Measurements from ENCODE around the gene NTS. TPM values are rescaled to one million over a fixed set of nuclear protein-coding genes. Genes with fewer than 3 reads are reported as not detected.

Gene NTS, protein sequence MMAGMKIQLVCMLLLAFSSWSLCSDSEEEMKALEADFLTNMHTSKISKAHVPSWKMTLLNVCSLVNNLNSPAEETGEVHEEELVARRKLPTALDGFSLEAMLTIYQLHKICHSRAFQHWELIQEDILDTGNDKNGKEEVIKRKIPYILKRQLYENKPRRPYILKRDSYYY
- 1.1 TPM for total RNA-seq
- 1 to 10 TPM in 7 of 8 donors, under 1 TPM in 1; 0.96 to 7.0 (median 2.7) TPM for polyA plus RNA-seq (ENCODE audit: insufficient read depth in 1 of 8, insufficient read length in 8 of 8, low replicate concordance in 1 of 8)
- long read RNA-seq, donor 1, result 0 reads
- long read RNA-seq, donor 2, partial matches to known transcripts, result 0 of 1 reads
- long read RNA-seq, donor 2, other reads (novel, unspliced or antisense), result 0 of 1 reads
- long read RNA-seq, donor 3, result 0 reads
- long read RNA-seq, donor 4, result 0 reads
- long read RNA-seq, donor 5, transcript NTS-201 (4 exons, 1,237 nt), result major isoform, 10 of 11 reads
- long read RNA-seq, donor 5, partial matches to known transcripts, result 0 of 11 reads
- long read RNA-seq, donor 5, other reads (novel, unspliced or antisense), result 0 of 11 reads
- long read RNA-seq, donor 6, result 0 reads
- long read RNA-seq, donor 7, transcript NTS-201 (4 exons, 1,237 nt), result major isoform, 6 of 6 reads
- long read RNA-seq, donor 7, partial matches to known transcripts, result 0 of 6 reads
- long read RNA-seq, donor 7, other reads (novel, unspliced or antisense), result 0 of 6 reads
- long read RNA-seq, donor 8, result 0 reads
- long read RNA-seq, donor 9, partial matches to known transcripts, result 0 of 1 reads
- long read RNA-seq, donor 9, other reads (novel, unspliced or antisense), result 0 of 1 reads
- long read RNA-seq, donor 10, partial matches to known transcripts, result 0 of 1 reads
- long read RNA-seq, donor 10, other reads (novel, unspliced or antisense), result 0 of 1 reads
- long read RNA-seq, donor 11, partial matches to known transcripts, result 0 of 1 reads
- long read RNA-seq, donor 11, other reads (novel, unspliced or antisense), result 0 of 1 reads

DNA sequence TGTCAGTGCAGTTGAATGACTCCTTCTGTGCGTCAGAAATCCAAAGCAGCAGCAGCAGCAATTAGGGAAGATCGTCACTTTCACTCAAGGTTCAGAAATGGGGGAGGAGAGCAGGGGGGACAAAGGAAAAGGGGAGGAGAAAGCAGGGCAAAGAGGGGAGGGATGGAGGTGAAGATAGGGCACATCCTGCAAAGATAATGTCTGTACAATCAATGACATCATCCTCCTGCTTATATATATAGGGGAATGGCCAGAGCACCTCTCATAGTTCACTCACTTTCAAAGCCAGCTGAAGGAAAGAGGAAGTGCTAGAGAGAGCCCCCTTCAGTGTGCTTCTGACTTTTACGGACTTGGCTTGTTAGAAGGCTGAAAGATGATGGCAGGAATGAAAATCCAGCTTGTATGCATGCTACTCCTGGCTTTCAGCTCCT lies at the start of gene NTS:
TSS of gene NTS (plus strand) at position 265 of the 431 bp plus-strand sequence. CDS start at position 374, 109 bp downstream.
- Histone ChIP-seq H3K27me3 (ENCODE audit: control insufficient read depth, insufficient read depth, low read length) (no peaks in the 10 kb centered on the region), H3K9me3 (replicated peaks; ENCODE audit: control insufficient read depth, low read depth, low read length) (no peaks in the 10 kb centered on the region), H3K4me3 (ENCODE audit: low read length) (no peak within 1 kb of the TSS), H3K4me1 (ENCODE audit: control insufficient read depth, insufficient read depth, low read length) (no peaks in the 10 kb centered on the region), H3K27ac (ENCODE audit: low read length) (no peak within 1 kb of the TSS), H3K36me3 (ENCODE audit: control insufficient read depth, insufficient read depth, low read length) (no peaks in the 10 kb centered on the region)
- 10% methylated on average over 3 of the region's 3 CpGs for WGBS (ENCODE audit: insufficient coverage)
- DNase-seq, result peak; percentile 4

DNA sequence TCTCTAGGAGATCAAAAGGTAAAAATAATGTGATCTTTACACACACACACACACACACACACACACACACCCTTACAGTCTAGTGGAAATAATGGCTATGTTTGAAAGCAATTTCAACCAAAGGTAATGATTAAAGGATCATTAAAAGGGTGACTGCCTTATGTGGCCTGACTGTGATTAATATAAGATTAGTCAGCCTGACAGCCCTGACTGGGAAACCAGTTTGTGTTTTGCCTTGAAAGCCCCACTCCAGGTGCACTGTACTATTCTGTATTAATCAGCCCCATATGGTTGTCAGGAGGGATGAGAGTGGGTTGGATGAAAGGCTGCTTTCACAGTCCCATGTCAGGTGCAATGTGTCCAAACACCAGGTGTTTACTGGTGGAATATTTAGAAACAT lies 48.3 kb upstream of the NTS start:
- DNase-seq, result no peak
- Histone ChIP-seq H3K36me3 (ENCODE audit: control insufficient read depth, insufficient read depth, low read length) (no peaks in the 10 kb centered on the region), H3K27me3 (ENCODE audit: control insufficient read depth, insufficient read depth, low read length) (no peaks in the 10 kb centered on the region), H3K27ac (ENCODE audit: low read length) (no peak overlapping the region), H3K9me3 (replicated peaks; ENCODE audit: control insufficient read depth, low read depth, low read length) (no peaks in the 10 kb centered on the region), H3K4me3 (ENCODE audit: low read length) (no peak overlapping the region), H3K4me1 (ENCODE audit: control insufficient read depth, insufficient read depth, low read length) (no peaks in the 10 kb centered on the region)

DNA sequence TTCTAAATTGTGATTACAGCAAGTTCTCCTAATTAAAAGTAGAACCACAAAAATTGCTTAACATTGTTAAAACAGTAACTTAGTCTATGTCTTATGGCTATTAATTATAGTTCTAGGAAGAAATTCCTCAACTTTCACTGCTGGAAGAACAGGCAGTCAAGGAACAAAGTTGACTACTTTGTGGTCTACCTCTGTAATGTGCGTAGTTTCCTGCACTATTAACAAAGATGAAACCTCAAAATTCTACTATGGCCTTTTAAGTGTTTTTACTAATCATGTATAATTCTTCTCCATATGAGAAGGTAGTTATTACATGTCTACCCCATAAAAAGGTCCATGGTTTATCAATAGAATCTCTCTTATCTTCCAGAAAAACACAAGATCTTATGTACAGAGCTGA lies 45.5 kb upstream of the NTS start:
- WGBS (ENCODE audit: insufficient coverage), result no CpG with 5 or more reads among the region's 1 CpG
- Histone ChIP-seq H3K27me3 (ENCODE audit: control insufficient read depth, insufficient read depth, low read length) (no peaks in the 10 kb centered on the region), H3K4me1 (ENCODE audit: control insufficient read depth, insufficient read depth, low read length) (no peaks in the 10 kb centered on the region), H3K4me3 (ENCODE audit: low read length) (no peak overlapping the region), H3K36me3 (ENCODE audit: control insufficient read depth, insufficient read depth, low read length) (no peaks in the 10 kb centered on the region), H3K9me3 (replicated peaks; ENCODE audit: control insufficient read depth, low read depth, low read length) (no peaks in the 10 kb centered on the region), H3K27ac (ENCODE audit: low read length) (no peak overlapping the region)
- no peak for DNase-seq

DNA sequence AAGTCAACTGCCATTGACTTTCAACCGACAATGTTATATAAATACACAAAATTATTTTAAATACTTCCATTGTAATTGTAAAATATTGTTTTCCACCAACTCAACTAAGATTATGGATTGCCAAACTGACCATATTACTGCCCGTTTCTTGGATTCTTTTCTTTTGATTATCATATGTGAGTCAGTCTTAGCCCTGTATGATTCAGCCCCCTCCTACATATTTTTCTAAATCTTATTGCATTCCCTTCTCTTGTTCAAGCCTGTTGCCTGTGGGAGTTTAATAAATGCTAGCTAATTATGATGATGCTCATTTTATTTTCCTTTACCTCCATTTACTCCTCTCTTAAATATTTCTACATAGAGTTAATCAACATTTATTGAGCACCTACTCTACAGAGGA lies 44.7 kb upstream of the NTS start:
- no peaks in the 10 kb centered on the region for H3K4me1 ChIP-seq (ENCODE audit: control insufficient read depth, insufficient read depth, low read length)

DNA sequence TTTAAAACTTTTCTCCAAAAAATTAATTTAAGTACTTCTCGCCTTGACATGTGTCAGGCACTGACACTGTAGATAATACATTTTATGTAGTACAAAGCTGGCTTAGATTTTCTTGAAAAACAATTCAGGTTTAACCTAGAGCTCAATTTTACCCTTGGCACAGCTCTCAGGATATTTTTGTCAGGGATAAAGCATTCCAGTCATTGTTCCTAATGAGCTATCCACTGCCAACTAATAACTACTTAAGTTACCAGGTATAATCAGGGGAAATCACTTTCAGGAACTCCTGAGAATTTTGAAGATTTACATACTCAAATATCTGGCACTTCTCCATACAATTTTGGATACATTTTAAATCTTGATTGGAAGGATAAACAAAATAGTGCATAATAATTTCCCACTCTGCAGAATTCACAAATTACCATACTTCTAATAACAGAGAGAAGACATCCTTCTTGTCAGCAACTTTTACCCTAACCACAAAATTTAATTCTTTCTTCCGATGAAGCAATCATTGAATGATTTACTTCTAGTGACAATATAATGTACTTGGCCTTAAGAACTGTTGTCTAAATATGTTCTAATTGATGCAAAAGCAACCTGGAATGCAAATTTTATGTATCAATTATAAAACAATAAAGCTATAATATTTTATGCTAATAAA lies 42.6 kb upstream of the NTS start:
- WGBS (ENCODE audit: insufficient coverage), result no CpG with 5 or more reads among the region's 2 CpGs
- Histone ChIP-seq H3K36me3 (ENCODE audit: control insufficient read depth, insufficient read depth, low read length) (no peaks in the 10 kb centered on the region), H3K27ac (ENCODE audit: low read length) (no peak overlapping the region), H3K27me3 (ENCODE audit: control insufficient read depth, insufficient read depth, low read length) (no peaks in the 10 kb centered on the region), H3K9me3 (replicated peaks; ENCODE audit: control insufficient read depth, low read depth, low read length) (no peaks in the 10 kb centered on the region), H3K4me3 (ENCODE audit: low read length) (no peak overlapping the region), H3K4me1 (ENCODE audit: control insufficient read depth, insufficient read depth, low read length) (peaks cover under 1% of the 10 kb centered on the region)
- no peak for DNase-seq

More for the DNA sequence above, 44.7 kb upstream of the NTS start:
- Histone ChIP-seq H3K27ac (ENCODE audit: low read length) (no peak overlapping the region), H3K36me3 (ENCODE audit: control insufficient read depth, insufficient read depth, low read length) (no peaks in the 10 kb centered on the region), H3K9me3 (replicated peaks; ENCODE audit: control insufficient read depth, low read depth, low read length) (no peaks in the 10 kb centered on the region), H3K27me3 (ENCODE audit: control insufficient read depth, insufficient read depth, low read length) (no peaks in the 10 kb centered on the region), H3K4me3 (ENCODE audit: low read length) (no peak overlapping the region)
- DNase-seq, result no peak
- WGBS (ENCODE audit: insufficient coverage), result no CpG with 5 or more reads among the region's 2 CpGs

DNA sequence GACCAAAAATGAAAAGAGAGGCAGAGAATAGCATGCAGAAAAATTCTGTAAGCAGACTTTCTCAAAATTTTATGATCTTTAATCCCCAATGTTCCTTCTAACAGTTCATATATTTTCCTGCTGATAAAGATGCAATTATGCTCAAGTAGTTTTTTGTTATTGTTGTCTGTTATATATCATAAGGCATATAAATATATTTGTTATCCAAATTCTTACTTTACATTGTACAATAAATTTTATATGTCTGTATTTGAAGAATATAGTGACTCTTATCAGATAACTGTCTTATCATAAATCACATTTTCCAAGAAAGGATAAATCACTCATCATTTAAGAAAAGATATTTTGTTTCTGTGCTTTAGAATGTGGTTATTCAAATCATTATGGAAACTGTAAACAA lies 40.5 kb upstream of the NTS start:
- Histone ChIP-seq H3K9me3 (replicated peaks; ENCODE audit: control insufficient read depth, low read depth, low read length) (no peaks in the 10 kb centered on the region), H3K27me3 (ENCODE audit: control insufficient read depth, insufficient read depth, low read length) (no peaks in the 10 kb centered on the region), H3K4me1 (ENCODE audit: control insufficient read depth, insufficient read depth, low read length) (peaks cover 4% of the 10 kb centered on the region), H3K36me3 (ENCODE audit: control insufficient read depth, insufficient read depth, low read length) (no peaks in the 10 kb centered on the region), H3K4me3 (ENCODE audit: low read length) (no peak overlapping the region), H3K27ac (ENCODE audit: low read length) (no peak overlapping the region)
- DNase-seq, result no peak

DNA sequence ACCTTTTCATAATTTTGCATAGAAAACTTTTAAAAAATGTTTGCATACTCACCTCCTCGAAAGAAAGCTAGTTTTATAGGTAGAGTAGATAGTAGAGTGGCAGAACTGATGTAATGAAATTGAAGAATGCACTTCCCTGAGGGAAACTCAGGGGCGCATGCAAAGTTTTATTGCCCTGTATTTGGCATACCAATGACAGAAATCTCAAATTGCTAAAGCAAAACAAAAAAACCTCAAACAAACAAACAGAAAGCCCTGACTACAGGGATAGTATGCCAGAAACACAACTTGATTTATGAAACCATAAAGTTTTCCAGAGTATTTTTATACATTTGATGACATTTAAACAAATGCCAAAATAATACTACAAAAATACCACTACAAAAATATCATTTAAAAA lies 39.7 kb upstream of the NTS start:
- Histone ChIP-seq H3K27me3 (ENCODE audit: control insufficient read depth, insufficient read depth, low read length) (no peaks in the 10 kb centered on the region), H3K36me3 (ENCODE audit: control insufficient read depth, insufficient read depth, low read length) (no peaks in the 10 kb centered on the region), H3K9me3 (replicated peaks; ENCODE audit: control insufficient read depth, low read depth, low read length) (no peaks in the 10 kb centered on the region), H3K4me1 (ENCODE audit: control insufficient read depth, insufficient read depth, low read length) (peaks cover 4% of the 10 kb centered on the region), H3K4me3 (ENCODE audit: low read length) (no peak overlapping the region), H3K27ac (ENCODE audit: low read length) (no peak overlapping the region)
- no peak for DNase-seq
- WGBS (ENCODE audit: insufficient coverage), result no CpG with 5 or more reads among the region's 2 CpGs

DNA sequence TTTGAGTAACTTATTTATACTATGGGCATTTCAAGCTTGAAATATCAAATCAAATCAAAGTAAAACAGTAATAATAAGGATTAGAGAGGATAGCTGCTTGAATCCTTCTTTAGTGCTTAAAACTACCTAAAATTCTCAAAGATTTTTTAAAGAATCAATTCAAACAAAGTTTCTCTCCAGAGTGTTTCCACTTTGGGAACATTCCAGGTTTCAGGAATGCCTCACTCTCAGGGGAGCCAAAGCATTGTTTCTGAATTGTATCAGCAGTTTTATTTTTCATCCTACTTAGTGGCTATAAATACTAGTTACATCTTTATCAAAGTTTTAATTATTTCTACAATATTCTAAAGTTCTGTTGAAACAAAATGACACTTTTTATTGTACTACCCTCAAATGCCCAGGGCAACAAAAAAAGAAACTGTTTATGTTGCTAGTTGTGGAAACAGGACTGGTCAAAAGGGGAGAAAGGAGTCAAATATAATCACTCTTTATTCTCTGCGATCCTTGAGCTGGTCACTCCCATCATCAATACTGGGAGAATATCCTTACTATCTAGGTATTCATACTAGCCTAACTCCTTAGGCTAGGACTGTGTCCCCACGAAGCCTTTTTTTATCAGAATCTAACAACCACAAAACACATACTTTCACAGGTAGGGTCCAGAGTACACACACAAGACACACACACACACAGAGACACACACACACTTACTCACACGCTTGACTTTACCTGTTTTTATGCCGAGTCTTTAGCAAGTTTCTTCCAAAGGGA lies 38.5 kb upstream of the NTS start:
- H3K4me1 ChIP-seq (ENCODE audit: control insufficient read depth, insufficient read depth, low read length), result peaks cover 4% of the 10 kb centered on the region
- no peaks in the 10 kb centered on the region for H3K9me3 ChIP-seq (replicated peaks; ENCODE audit: control insufficient read depth, low read depth, low read length)
- no peaks in the 10 kb centered on the region for H3K36me3 ChIP-seq (ENCODE audit: control insufficient read depth, insufficient read depth, low read length)
- no peaks in the 10 kb centered on the region for H3K27me3 ChIP-seq (ENCODE audit: control insufficient read depth, insufficient read depth, low read length)
- DNase-seq, result peak; percentile 80
- WGBS (ENCODE audit: insufficient coverage), result 8% methylated on average over 2 of the region's 4 CpGs
- peak overlapping the region; percentile 74 for H3K27ac ChIP-seq (ENCODE audit: low read length)
- peak overlapping the region; percentile 43 for H3K4me3 ChIP-seq (ENCODE audit: low read length)

DNA sequence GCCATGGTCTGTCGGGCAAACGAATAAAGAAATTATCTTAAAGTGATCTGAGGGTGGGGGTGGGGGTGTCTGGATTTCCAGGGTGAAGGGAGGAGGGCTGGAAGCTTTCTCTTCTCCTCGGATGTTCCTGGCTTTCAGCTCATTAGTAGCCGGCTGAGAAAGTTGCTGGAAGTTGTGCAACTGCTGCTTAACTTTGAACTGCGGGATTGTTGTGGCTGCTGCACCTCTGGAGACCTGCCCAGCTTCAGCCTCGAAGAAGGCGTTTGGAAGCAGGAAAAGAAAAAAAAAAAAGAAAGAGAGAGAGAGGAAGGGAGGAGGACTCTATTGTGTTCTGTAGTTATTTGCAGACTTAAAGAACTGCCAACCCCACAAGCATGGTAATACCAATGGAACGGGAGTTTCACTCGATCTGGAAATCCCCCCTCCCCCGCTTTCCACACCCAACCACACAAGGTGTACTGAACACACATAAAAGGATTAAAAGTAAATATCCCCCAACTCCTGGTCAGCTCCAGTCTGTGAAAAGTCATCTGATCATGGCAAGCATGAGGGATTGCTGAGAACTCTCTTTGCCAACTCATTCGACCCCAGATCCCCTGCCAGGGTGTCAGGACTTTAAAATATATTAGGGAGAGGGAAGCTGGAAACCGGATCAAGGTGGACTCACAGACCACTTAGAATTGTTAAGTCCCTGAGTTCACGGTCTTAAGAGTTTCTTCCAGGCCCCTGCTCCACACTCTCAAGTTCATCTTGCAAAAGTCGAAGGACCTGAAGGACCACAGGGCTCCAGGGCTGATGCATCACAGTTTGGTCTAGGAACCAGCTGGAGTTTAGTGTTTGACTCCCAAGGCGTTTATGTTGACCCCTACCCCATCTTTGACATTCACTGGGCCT lies 37.7 kb upstream of the NTS start, which contains the start of gene RASSF9:
TSS of gene RASSF9 (minus strand) at position 213 of the 894 bp plus-strand sequence. CDS start at position 5, 208 bp downstream.
- Histone ChIP-seq H3K27me3 (ENCODE audit: control insufficient read depth, insufficient read depth, low read length) (no peaks in the 10 kb centered on the region), H3K27ac (ENCODE audit: low read length) (peak within 1 kb of the TSS; percentile 74), H3K36me3 (ENCODE audit: control insufficient read depth, insufficient read depth, low read length) (no peaks in the 10 kb centered on the region), H3K9me3 (replicated peaks; ENCODE audit: control insufficient read depth, low read depth, low read length) (no peaks in the 10 kb centered on the region), H3K4me1 (ENCODE audit: control insufficient read depth, insufficient read depth, low read length) (peaks cover 4% of the 10 kb centered on the region), H3K4me3 (ENCODE audit: low read length) (peak within 1 kb of the TSS; percentile 43)
- 24% methylated on average over 7 of the region's 15 CpGs for WGBS (ENCODE audit: insufficient coverage)
- peak; percentile 90 for DNase-seq
